ENCODE results near the gene RABGEF1. TPM values are rescaled to one million over a fixed set of nuclear protein-coding genes. Genes with fewer than 3 reads are reported as not detected.

Gene RABGEF1
- 27.9 and 29.2 TPM in 2 replicates for total RNA-seq
- 39.9 TPM for total RNA-seq (2013)
- polyA plus RNA-seq: 31.0 and 50.4 TPM in 2 replicates
- polyA minus RNA-seq: 46.6 and 55.1 TPM in 2 replicates

DNA sequence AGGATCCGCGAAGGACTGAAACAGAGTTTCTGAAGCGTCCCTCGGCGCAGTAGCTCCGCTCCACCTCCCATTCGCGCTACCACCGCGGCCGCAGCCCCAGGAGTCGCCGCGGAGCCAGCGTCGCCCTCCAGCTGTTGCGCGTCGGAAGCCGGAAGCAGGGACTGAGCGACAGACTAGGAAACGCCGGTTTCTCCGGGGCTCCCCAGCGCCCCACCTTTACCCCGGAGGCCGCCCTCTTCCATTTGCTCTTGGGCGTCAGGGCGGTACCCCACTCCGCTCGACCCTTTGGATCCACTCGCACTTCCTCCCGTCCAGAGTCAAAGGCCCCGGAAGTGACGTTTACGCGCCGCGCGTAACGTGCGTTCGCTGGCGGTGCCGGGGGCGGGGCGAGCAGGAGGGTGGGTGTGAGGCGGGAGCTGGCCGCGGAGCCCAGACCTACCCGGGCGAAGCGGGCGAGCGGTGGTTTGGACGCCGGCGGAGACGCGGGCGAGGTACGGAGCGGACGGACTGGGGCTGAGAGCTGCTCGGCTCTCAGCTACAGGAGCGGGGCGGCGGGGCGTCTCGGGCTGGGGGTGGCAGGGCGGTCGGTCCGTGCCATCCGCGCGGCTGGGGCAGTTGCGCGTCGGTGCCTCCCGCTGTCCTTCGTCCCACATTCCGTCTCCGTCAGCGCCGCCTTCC lies at the start of gene RABGEF1:
Gene RABGEF1 (plus strand): TSS at position 432 of the 678 bp plus-strand sequence. CDS start 31,167 bp downstream, outside the sequence.
- H3K4me2 ChIP-seq (replicated peaks; ENCODE audit: low read depth, low read length, poor library complexity, severe bottlenecking): peak within 1 kb of the TSS; percentile 84
- peaks cover 5% of the 10 kb centered on the region for H4K20me1 ChIP-seq (ENCODE audit: control insufficient read depth, insufficient read depth, low read length, poor library complexity, severe bottlenecking)
- peaks cover 0 to 2% of the 10 kb centered on the region in 2 experiments for H3K36me3 ChIP-seq (replicated peaks in 1 of 2; ENCODE audit: control extremely low read depth in 1 of 2, control insufficient read depth in 1 of 2, extremely low read depth in 1 of 2, insufficient read depth in 2 of 2, low read length in 1 of 2)
- Mint-ChIP-seq H3K4me1 (peaks cover 61% of the 10 kb centered on the region), H3K27me3 (no peaks in the 10 kb centered on the region), H3K27ac (peak within 1 kb of the TSS; percentile 98), H3K9me3 (ENCODE audit: insufficient read depth) (no peaks in the 10 kb centered on the region), H3K4me3 (peak within 1 kb of the TSS; percentile 95)
- peaks cover 0 to 3% (median 0%) of the 10 kb centered on the region in 3 donors for H3K9me3 ChIP-seq (ENCODE audit: control extremely low read depth in 1 of 3, control insufficient read depth in 2 of 3, insufficient read depth in 1 of 3, low read length in 2 of 3)
- ChIA-PET POLR2A (interaction anchor here (0.9 to 1.7 kb wide), 8 partner anchors 61 to 626 kb away, joined by 3 to 11 read pairs (median 4); partner anchors contain the start of genes CRCP, KCTD7 and SBDS), CTCF (interaction anchor here (0.5 to 0.9 kb wide), 3 partner anchors 22 to 106 kb away, joined by 3 to 7 read pairs (median 3); no protein-coding TSS in a partner anchor)
- no peaks in the 10 kb centered on the region for H3K27me3 ChIP-seq (replicated peaks in 1 of 4; ENCODE audit: control extremely low read depth in 1 of 4, control insufficient read depth in 3 of 4, insufficient read depth in 4 of 4, low read length in 3 of 4)
- no peak for TF ChIP-seq EZH2 (IDR thresholded peaks at IDR 0.05; ENCODE audit: borderline replicate concordance, insufficient read depth, low read depth, low read length, poor library complexity, severe bottlenecking)
- TF ChIP-seq, protein P1, sequence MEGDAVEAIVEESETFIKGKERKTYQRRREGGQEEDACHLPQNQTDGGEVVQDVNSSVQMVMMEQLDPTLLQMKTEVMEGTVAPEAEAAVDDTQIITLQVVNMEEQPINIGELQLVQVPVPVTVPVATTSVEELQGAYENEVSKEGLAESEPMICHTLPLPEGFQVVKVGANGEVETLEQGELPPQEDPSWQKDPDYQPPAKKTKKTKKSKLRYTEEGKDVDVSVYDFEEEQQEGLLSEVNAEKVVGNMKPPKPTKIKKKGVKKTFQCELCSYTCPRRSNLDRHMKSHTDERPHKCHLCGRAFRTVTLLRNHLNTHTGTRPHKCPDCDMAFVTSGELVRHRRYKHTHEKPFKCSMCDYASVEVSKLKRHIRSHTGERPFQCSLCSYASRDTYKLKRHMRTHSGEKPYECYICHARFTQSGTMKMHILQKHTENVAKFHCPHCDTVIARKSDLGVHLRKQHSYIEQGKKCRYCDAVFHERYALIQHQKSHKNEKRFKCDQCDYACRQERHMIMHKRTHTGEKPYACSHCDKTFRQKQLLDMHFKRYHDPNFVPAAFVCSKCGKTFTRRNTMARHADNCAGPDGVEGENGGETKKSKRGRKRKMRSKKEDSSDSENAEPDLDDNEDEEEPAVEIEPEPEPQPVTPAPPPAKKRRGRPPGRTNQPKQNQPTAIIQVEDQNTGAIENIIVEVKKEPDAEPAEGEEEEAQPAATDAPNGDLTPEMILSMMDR (IDR thresholded peaks at IDR 0.05): no peak
- peak; percentile 98 for DNase-seq
- ATAC-seq (ENCODE audit: low read depth): peak; percentile 83
- H3K4me3 ChIP-seq (ENCODE audit: control extremely low read depth in 1 of 5, extremely low read depth in 1 of 5, insufficient read depth in 1 of 5, low read depth in 2 of 5, low read length in 4 of 5): peak within 1 kb of the TSS; percentile 79 to 95 (median 93)
- under 1% methylated on average over 83 of the region's 85 CpGs for WGBS (ENCODE audit: insufficient coverage)
- intact Hi-C loops (cut with micrococcal nuclease): loop anchor here (1.0 to 2.0 kb wide), 6 partner anchors 58 to 181 kb away; partner anchors contain the start of genes KCTD7 and TMEM248
- peaks cover 79% of the 10 kb centered on the region for H3K79me2 ChIP-seq (ENCODE audit: control insufficient read depth, insufficient read depth, low read length)
- H3K4me1 ChIP-seq (ENCODE audit: control insufficient read depth in 2 of 2, insufficient read depth in 2 of 2, low read length in 2 of 2): peaks cover 56 to 67% of the 10 kb centered on the region in 2 donors
- peak within 1 kb of the TSS; percentile 94 for H3K9ac ChIP-seq (ENCODE audit: low read length)
- H3K27ac ChIP-seq (ENCODE audit: low read length in 2 of 2): peak within 1 kb of the TSS; percentile 89 to 97
- peak within 1 kb of the TSS; percentile 78 for H2AFZ ChIP-seq (ENCODE audit: insufficient read depth, low read depth, low read length, poor library complexity, severe bottlenecking)

DNA sequence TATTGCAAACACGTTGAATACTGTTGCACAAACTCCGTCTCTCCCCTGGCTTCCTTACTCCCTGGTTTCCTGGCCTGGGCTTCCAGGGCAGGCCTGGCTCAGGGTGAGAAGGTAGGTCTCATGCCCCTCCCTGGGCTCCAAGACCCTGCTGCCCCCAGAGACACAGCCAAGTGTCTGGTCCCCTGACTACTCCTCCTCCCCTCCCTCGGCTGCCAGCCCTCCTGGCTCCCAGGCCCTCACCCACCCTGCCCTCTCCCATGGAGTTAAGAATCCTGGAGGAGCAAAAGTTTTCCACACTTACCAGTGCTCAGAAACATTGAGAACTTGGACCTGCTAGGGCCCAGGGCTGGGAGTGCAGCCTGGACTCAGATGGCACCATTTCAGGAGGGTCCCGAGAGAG lies 47.2 kb upstream of the RABGEF1 start:
- Histone ChIP-seq H3K27me3 (replicated peaks in 1 of 4; ENCODE audit: control extremely low read depth in 1 of 4, control insufficient read depth in 3 of 4, insufficient read depth in 4 of 4, low read length in 3 of 4) (no peaks in the 10 kb centered on the region), H3K36me3 (replicated peaks in 1 of 2; ENCODE audit: control extremely low read depth in 1 of 2, control insufficient read depth in 1 of 2, extremely low read depth in 1 of 2, insufficient read depth in 2 of 2, low read length in 1 of 2) (peaks cover 0 to 3% of the 10 kb centered on the region in 2 experiments), H3K4me2 (replicated peaks; ENCODE audit: low read depth, low read length, poor library complexity, severe bottlenecking) (no peak overlapping the region), H4K20me1 (ENCODE audit: control insufficient read depth, insufficient read depth, low read length, poor library complexity, severe bottlenecking) (peaks cover 8% of the 10 kb centered on the region), H3K4me3 (ENCODE audit: control extremely low read depth in 1 of 5, extremely low read depth in 1 of 5, insufficient read depth in 1 of 5, low read depth in 2 of 5, low read length in 4 of 5) (no peak overlapping the region), H3K9me3 (ENCODE audit: control extremely low read depth in 1 of 3, control insufficient read depth in 2 of 3, insufficient read depth in 1 of 3, low read length in 2 of 3) (no peaks in the 10 kb centered on the region), H3K4me1 (ENCODE audit: control insufficient read depth in 2 of 2, insufficient read depth in 2 of 2, low read length in 2 of 2) (no peaks in the 10 kb centered on the region), H2AFZ (ENCODE audit: insufficient read depth, low read depth, low read length, poor library complexity, severe bottlenecking) (no peak overlapping the region), H3K27ac (ENCODE audit: low read length in 2 of 2) (no peak overlapping the region), H3K9ac (ENCODE audit: low read length) (no peak overlapping the region), H3K79me2 (ENCODE audit: control insufficient read depth, insufficient read depth, low read length) (peaks cover 21% of the 10 kb centered on the region)
- H3K4me3 Mint-ChIP-seq: no peak overlapping the region
- DNase-seq (no peak), ATAC-seq (ENCODE audit: low read depth) (no peak)
- ChIA-PET CTCF (no interaction called here), POLR2A (no interaction called here)
- 89% methylated on average over 3 of the region's 4 CpGs for WGBS (ENCODE audit: insufficient coverage)
- peaks cover 2% of the 10 kb centered on the region for H3K9me3 Mint-ChIP-seq (ENCODE audit: insufficient read depth)
- H3K4me1 Mint-ChIP-seq: no peaks in the 10 kb centered on the region
- intact Hi-C loops (cut with micrococcal nuclease): no loop called here
- no peaks in the 10 kb centered on the region for H3K27me3 Mint-ChIP-seq
- no peak for TF ChIP-seq EZH2 (IDR thresholded peaks at IDR 0.05; ENCODE audit: borderline replicate concordance, insufficient read depth, low read depth, low read length, poor library complexity, severe bottlenecking)
- TF ChIP-seq, protein P1 (IDR thresholded peaks at IDR 0.05): no peak
- H3K27ac Mint-ChIP-seq: no peak overlapping the region
